Neural progenitor cell (in vitro differentiated cells): Measurements from ENCODE around the gene MAN1A1. TPM values are rescaled to one million over a fixed set of nuclear protein-coding genes. Genes with fewer than 3 reads are reported as not detected.

Experiments
- DNase-seq: peaks from one replicate; pipeline ENCODE4 v3.0.0-alpha.2; 2016; ENCODE audit warnings: low spot score
- H2AFZ ChIP-seq: fragments of 200-600 bp; sonication (generic); replicated peaks from 2 replicates; pipeline ENCODE4 v1.6.1; 2016; ENCODE audit warnings: antibody characterized with exemption
- H3F3A ChIP-seq: fragments of 200-600 bp; sonication (generic); 2 replicates; pipeline ENCODE4 v1.6.1; 2016; ENCODE audit warnings: antibody characterized with exemption, low read depth
- H3K27ac ChIP-seq: fragments of 200-600 bp; sonication (generic); 2 replicates; pipeline ENCODE4 v1.5.1; 2016; ENCODE audit warnings: mild to moderate bottlenecking
- H3K27me3 ChIP-seq: fragments of 200-600 bp; sonication (generic); 2 replicates; pipeline ENCODE4 v1.6.1; 2016; ENCODE audit warnings: mild to moderate bottlenecking, moderate library complexity
- H3K36me3 ChIP-seq: fragments of 200-600 bp; sonication (generic); 2 replicates; pipeline ENCODE4 v1.5.1; 2016
- H3K4me1 ChIP-seq: fragments of 200-600 bp; sonication (generic); 2 replicates; pipeline ENCODE4 v1.6.1; 2016; ENCODE audit warnings: mixed run types
- H3K4me2 ChIP-seq: fragments of 200-600 bp; sonication (generic); 2 replicates; pipeline ENCODE4 v1.6.1; 2016
- H3K4me3 ChIP-seq: fragments of 200-600 bp; sonication (generic); 2 replicates; pipeline ENCODE4 v1.5.1; 2016
- H3K79me2 ChIP-seq: fragments of 200-600 bp; sonication (generic); 2 replicates; pipeline ENCODE4 v1.6.1; 2016; ENCODE audit warnings: low read depth
- H3K9ac ChIP-seq: fragments of 200-600 bp; sonication (generic); 2 replicates; pipeline ENCODE4 v1.6.1; 2016
- H3K9me3 ChIP-seq: fragments of 200-600 bp; sonication (generic); 2 replicates; pipeline ENCODE4 v1.5.1; 2016; ENCODE audit warnings: low read depth
- H4K20me1 ChIP-seq: fragments of 200-600 bp; sonication (generic); 2 replicates; pipeline ENCODE4 v1.6.1; 2016; ENCODE audit warnings: low read depth
- H3K27ac Mint-ChIP-seq: 3 replicates; pipeline ENCODE4 v1.8.0; 2021; ENCODE audit warnings: mixed read lengths
- H3K27me3 Mint-ChIP-seq: 2 replicates; pipeline ENCODE4 v1.8.0; 2022; ENCODE audit warnings: low read depth, mild to moderate bottlenecking, inconsistent platforms, moderate library complexity, mixed read lengths; ENCODE audit not compliant: insufficient read depth
- H3K36me3 Mint-ChIP-seq: 3 replicates; pipeline ENCODE4 v1.8.0; 2021; ENCODE audit warnings: mixed read lengths
- H3K4me1 Mint-ChIP-seq: 3 replicates; pipeline ENCODE4 v1.8.0; 2021; ENCODE audit warnings: mixed read lengths
- H3K4me3 Mint-ChIP-seq: 3 replicates; pipeline ENCODE4 v1.8.0; 2021; ENCODE audit warnings: mild to moderate bottlenecking, moderate library complexity, mixed read lengths
- H3K9me3 Mint-ChIP-seq: 3 replicates; pipeline ENCODE4 v1.8.0; 2020; ENCODE audit warnings: mixed read lengths
- EZH2 ChIP-seq: fragments of 200-600 bp; sonication (generic); IDR thresholded peaks from 2 replicates; pipeline ENCODE4 v1.6.1; 2017; ENCODE audit warnings: antibody characterized with exemption, mild to moderate bottlenecking, moderate library complexity
- EZH2phosphoT487 ChIP-seq: fragments of 200-600 bp; sonication (generic); IDR thresholded peaks from 2 replicates; pipeline ENCODE4 v1.6.1; 2017; ENCODE audit warnings: antibody characterized with exemption
- total RNA-seq: library from RNA; depleted of rRNA; stranded (reverse); fragments of >200 nt; gene quantifications from 2 replicates; pipeline ENCODE4 v1.2.3, GENCODE V29; 2015; ENCODE audit warnings: low replicate concordance
- TF ChIP-seq, protein P1 (sequence below): fragments of 200-600 bp; sonication (generic); IDR thresholded peaks from 2 replicates; pipeline ENCODE4 v1.5.1; 2017; ENCODE audit warnings: antibody characterized with exemption, mild to moderate bottlenecking

Gene MAN1A1
- total RNA-seq, 1 donor from 2014 or later = 5.2 TPM

DNA sequence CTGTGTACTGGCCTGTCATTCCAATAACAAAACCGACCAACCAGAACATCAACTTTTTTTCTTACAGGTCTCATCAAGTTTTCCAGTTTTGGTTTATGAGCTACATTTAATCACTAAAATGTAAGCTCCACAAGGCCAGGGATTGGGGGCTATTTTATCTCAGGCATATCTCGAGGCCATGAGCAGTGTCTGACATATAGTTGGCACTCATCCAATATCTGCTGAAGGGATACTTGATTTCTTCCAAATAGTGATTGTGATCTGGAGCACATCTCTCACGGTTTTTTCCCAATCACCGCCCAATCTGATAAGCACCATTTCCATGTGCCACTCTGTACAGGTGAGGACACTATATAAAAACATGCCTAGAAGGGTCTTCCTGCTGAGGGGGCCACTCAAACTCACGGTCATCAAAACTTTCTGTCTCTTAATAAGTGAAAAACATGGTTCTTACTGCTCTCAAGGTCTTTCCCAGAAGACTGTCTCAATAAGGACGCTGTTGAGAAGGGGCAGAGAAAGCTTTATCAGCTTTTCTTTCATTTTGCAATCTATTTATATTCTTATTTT is 65.5 kb downstream of the MAN1A1 start:
- H3K27ac ChIP-seq = no peak overlapping the region
- Mint-ChIP-seq H3K27me3 (no peaks in the 10 kb centered on the region), H3K4me1 (no peaks in the 10 kb centered on the region)

DNA sequence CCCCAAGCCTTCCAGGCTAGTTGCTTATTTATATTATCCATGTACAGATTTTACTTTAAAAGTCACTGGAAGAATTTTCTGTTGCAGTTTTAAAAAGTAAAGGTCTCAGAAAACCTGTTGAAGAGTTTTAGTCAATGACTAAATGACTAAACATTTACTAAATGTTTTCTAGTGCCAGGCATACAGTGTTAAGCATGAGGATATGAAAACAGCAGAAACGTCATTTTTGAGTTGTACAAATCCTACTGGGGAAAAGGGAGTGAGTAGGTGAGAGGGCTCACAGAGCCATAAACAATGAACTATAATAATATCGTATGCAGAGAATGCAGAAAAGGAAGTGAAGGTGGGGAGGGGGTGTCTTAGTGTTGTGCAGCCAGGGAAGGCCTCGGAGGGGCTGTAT is 66.3 kb downstream of the MAN1A1 start:
- Mint-ChIP-seq H3K4me3 (no peak overlapping the region), H3K36me3 (no peaks in the 10 kb centered on the region), H3K4me1 (no peaks in the 10 kb centered on the region), H3K27me3 (no peaks in the 10 kb centered on the region), H3K9me3 (no peaks in the 10 kb centered on the region), H3K27ac (no peak overlapping the region)
- Histone ChIP-seq H3K4me3 (no peak overlapping the region), H3K4me2 (no peak overlapping the region), H4K20me1 (no peaks in the 10 kb centered on the region), H3K27ac (no peak overlapping the region), H3K9ac (no peak overlapping the region), H3K9me3 (no peaks in the 10 kb centered on the region), H3K79me2 (no peaks in the 10 kb centered on the region), H3K36me3 (no peaks in the 10 kb centered on the region), H3F3A (no peaks in the 10 kb centered on the region), H2AFZ (no peak overlapping the region), H3K27me3 (no peaks in the 10 kb centered on the region), H3K4me1 (no peaks in the 10 kb centered on the region)
- no peak for DNase-seq
- TF ChIP-seq, protein P1, sequence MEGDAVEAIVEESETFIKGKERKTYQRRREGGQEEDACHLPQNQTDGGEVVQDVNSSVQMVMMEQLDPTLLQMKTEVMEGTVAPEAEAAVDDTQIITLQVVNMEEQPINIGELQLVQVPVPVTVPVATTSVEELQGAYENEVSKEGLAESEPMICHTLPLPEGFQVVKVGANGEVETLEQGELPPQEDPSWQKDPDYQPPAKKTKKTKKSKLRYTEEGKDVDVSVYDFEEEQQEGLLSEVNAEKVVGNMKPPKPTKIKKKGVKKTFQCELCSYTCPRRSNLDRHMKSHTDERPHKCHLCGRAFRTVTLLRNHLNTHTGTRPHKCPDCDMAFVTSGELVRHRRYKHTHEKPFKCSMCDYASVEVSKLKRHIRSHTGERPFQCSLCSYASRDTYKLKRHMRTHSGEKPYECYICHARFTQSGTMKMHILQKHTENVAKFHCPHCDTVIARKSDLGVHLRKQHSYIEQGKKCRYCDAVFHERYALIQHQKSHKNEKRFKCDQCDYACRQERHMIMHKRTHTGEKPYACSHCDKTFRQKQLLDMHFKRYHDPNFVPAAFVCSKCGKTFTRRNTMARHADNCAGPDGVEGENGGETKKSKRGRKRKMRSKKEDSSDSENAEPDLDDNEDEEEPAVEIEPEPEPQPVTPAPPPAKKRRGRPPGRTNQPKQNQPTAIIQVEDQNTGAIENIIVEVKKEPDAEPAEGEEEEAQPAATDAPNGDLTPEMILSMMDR = no peak
- no peak for TF ChIP-seq EZH2phosphoT487
- TF ChIP-seq EZH2 = no peak

More for the DNA sequence above, 65.5 kb downstream of the MAN1A1 start:
- DNase-seq = no peak
- H3K27me3 ChIP-seq = no peaks in the 10 kb centered on the region
- no peak overlapping the region for H2AFZ ChIP-seq
- no peak overlapping the region for H3K9ac ChIP-seq
- no peaks in the 10 kb centered on the region for H3K9me3 Mint-ChIP-seq
- no peak overlapping the region for H3K27ac Mint-ChIP-seq
- no peaks in the 10 kb centered on the region for H3K36me3 ChIP-seq
- H3K4me3 ChIP-seq = no peak overlapping the region
- no peaks in the 10 kb centered on the region for H4K20me1 ChIP-seq
- no peaks in the 10 kb centered on the region for H3F3A ChIP-seq
- H3K79me2 ChIP-seq = no peaks in the 10 kb centered on the region
- no peaks in the 10 kb centered on the region for H3K9me3 ChIP-seq
- TF ChIP-seq EZH2phosphoT487 (no peak), EZH2 (no peak)
- TF ChIP-seq, protein P1 = no peak
- no peak overlapping the region for H3K4me3 Mint-ChIP-seq
- H3K36me3 Mint-ChIP-seq = no peaks in the 10 kb centered on the region
- no peaks in the 10 kb centered on the region for H3K4me1 ChIP-seq
- H3K4me2 ChIP-seq = no peak overlapping the region

DNA sequence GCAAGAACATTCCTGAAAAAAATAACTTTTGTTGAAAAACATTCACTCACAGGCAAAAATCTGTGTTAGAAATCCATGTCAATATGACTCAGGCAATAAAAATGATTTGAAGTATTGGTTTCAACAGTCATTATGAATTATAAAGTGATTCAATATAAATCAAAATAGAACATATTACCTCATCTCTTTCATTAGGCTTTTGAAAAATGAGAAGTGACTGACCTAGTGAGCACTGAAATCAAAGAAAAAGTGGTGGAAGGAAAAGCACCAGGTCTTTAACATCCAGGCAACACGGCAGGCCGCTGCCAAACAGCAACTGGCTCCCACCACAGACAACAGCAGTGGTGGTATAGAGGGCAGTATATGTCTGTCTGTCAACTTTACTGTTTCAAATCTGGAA is 68.9 kb downstream of the MAN1A1 start:
- no peak overlapping the region for H3K9ac ChIP-seq
- TF ChIP-seq, protein P1 = no peak
- TF ChIP-seq EZH2phosphoT487 (no peak), EZH2 (no peak)
- no peaks in the 10 kb centered on the region for H3K27me3 Mint-ChIP-seq
- H3K36me3 ChIP-seq = no peaks in the 10 kb centered on the region
- no peaks in the 10 kb centered on the region for H4K20me1 ChIP-seq
- no peak overlapping the region for H2AFZ ChIP-seq
- H3K27ac ChIP-seq = no peak overlapping the region
- no peak overlapping the region for H3K27ac Mint-ChIP-seq
- no peaks in the 10 kb centered on the region for H3K79me2 ChIP-seq
- no peaks in the 10 kb centered on the region for H3K36me3 Mint-ChIP-seq
- H3F3A ChIP-seq = no peaks in the 10 kb centered on the region
- H3K4me3 Mint-ChIP-seq = no peak overlapping the region
- H3K27me3 ChIP-seq = no peaks in the 10 kb centered on the region
- no peaks in the 10 kb centered on the region for H3K9me3 ChIP-seq
- H3K4me1 ChIP-seq = no peaks in the 10 kb centered on the region
- H3K9me3 Mint-ChIP-seq = no peaks in the 10 kb centered on the region
- no peaks in the 10 kb centered on the region for H3K4me1 Mint-ChIP-seq
- no peak for DNase-seq
- H3K4me3 ChIP-seq = no peak overlapping the region
- H3K4me2 ChIP-seq = no peak overlapping the region
